ENCODE measurements around the gene CASP3.
"Not testable (repeated sequence)": the region's sequence is repeated elsewhere in the genome, so short reads cannot be mapped to it uniquely, and the experiment has no call there.

CASP3 gene

GRCh38 chr4:184628103-184628502 lies 21.1 kb downstream of the CASP3 start:
- DNase-seq = no peak

- not testable (repeated sequence) for DNase-seq
Measured at GRCh38 chr4:184625783-184626596, 23.3 kb downstream of the CASP3 start.

GRCh38 chr4:184624972-184625554 lies 24.2 kb downstream of the CASP3 start:
- DNase-seq = no peak

- DNase-seq = not testable (repeated sequence)
Measured at GRCh38 chr4:184624504-184624903, 24.7 kb downstream of the CASP3 start.

GRCh38 chr4:184621518-184621917 lies 27.7 kb downstream of the CASP3 start:
- no peak for DNase-seq

GRCh38 chr4:184620212-184620867 lies 28.9 kb downstream of the CASP3 start:
- no peak for DNase-seq

GRCh38 chr4:184617600-184618196 lies 31.5 kb downstream of the CASP3 start:
- no peak for DNase-seq

GRCh38 chr4:184616633-184617551 lies 32.4 kb downstream of the CASP3 start:
- DNase-seq = no peak

- DNase-seq = not testable (repeated sequence)
Measured at GRCh38 chr4:184616168-184616567, 33.1 kb downstream of the CASP3 start.

- no peak for DNase-seq
Measured at GRCh38 chr4:184614509-184614908, 34.7 kb downstream of the CASP3 start.

- no peak for DNase-seq
Measured at GRCh38 chr4:184613405-184613804, 35.8 kb downstream of the CASP3 start.

- no peak for DNase-seq
Measured at GRCh38 chr4:184612074-184612473, 37.2 kb downstream of the CASP3 start.

- DNase-seq = not testable (repeated sequence)
Measured at GRCh38 chr4:184607429-184607828, 41.8 kb downstream of the CASP3 start.

GRCh38 chr4:184602857-184603256 lies 46.4 kb downstream of the CASP3 start:
- DNase-seq = not testable (repeated sequence)

- not testable (repeated sequence) for DNase-seq
Measured at GRCh38 chr4:184600982-184601381, 48.3 kb downstream of the CASP3 start.

GRCh38 chr4:184599492-184600135 lies 49.6 kb downstream of the CASP3 start:
- no peak for DNase-seq

GRCh38 chr4:184598753-184599491 lies 50.3 kb downstream of the CASP3 start:
- no peak for DNase-seq

GRCh38 chr4:184596617-184597185 lies 52.5 kb downstream of the CASP3 start:
- DNase-seq = no peak

- no peak for DNase-seq
Measured at GRCh38 chr4:184596044-184596616, 53.1 kb downstream of the CASP3 start.

GRCh38 chr4:184595430-184595829 lies 53.8 kb downstream of the CASP3 start:
- DNase-seq = no peak

Data from NCI-H524 treated with DMSO at 0.1 percent for 48 hours (cell line).